Measurements from ENCODE around the gene EFHC2.

EFHC2 gene, protein sequence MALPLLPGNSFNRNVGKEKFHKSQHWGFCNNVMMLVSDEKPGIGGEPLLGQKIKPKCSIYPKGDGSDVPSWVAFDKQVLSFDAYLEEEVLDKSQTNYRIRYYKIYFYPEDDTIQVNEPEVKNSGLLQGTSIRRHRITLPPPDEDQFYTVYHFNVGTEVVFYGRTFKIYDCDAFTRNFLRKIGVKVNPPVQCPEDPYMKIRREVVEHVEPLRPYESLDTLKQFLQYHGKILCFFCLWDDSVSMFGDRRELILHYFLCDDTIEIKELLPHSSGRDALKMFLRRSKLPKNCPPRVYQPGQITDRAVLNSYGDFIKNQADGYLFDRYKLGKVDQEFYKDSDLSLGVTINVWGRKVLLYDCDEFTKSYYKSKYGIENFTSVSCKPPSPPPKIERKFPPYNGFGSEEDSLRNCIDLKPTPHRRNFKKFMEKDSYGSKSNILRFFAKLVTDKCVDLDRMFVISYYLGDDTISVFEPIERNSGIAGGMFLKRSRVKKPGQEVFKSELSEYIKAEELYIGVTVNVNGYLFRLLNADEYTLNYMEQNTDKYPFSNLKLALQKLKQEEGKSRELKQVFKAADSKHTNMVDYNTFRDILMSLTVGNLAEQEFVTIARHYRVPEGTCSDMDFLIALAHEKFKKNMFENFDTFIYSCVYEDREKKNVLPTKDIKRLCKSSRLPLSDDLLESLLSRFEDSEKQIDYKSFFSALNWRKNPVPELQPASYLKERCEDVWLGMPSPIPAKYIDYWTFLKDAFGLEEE

DNA sequence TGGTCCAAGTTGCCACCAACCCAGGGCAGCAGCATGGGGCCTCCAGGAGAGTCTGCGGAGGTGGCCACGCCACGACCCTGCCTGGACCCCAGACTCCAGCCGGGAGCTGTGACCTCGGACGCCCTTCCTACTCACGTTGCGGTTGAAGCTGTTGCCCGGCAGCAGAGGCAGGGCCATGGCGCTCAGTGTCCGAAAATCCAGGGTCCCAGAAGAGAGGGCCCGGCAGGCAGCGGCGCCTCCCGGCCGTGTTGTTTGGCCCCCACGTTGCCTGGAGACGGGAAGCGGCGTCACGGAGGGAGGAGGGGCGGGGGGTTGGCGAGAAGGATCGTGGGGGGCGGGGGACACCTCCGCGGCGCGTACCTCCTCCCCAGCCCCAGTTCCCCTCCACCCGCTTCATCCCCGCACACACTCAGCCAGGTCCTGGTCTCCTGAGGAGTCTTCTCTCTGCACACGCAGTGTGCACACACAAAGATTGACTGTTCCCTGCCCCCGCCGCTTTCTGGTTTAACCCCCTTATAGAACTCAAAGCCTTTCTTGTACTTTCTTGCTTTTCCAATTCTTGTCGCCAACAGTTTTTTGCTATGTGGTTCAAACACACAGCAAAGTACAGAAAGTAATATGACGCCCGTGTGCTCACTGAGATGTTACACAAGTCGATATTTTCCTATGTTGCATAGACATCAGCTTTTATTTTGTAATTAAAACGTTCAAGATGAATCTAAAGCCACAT is at the start of gene EFHC2:
Gene EFHC2, minus strand, starts transcription at position 261 of the 730 bp plus-strand sequence. Its CDS starts 84 bp downstream, at position 177.
- in situ Hi-C loops (cut with MboI; ENCODE audit: low sequenced_read_pairs, unreplicated experiment) = no loop called here
- peak; percentile 20 for DNase-seq (ENCODE audit: low spot score)
- TF ChIP-seq, protein P1, sequence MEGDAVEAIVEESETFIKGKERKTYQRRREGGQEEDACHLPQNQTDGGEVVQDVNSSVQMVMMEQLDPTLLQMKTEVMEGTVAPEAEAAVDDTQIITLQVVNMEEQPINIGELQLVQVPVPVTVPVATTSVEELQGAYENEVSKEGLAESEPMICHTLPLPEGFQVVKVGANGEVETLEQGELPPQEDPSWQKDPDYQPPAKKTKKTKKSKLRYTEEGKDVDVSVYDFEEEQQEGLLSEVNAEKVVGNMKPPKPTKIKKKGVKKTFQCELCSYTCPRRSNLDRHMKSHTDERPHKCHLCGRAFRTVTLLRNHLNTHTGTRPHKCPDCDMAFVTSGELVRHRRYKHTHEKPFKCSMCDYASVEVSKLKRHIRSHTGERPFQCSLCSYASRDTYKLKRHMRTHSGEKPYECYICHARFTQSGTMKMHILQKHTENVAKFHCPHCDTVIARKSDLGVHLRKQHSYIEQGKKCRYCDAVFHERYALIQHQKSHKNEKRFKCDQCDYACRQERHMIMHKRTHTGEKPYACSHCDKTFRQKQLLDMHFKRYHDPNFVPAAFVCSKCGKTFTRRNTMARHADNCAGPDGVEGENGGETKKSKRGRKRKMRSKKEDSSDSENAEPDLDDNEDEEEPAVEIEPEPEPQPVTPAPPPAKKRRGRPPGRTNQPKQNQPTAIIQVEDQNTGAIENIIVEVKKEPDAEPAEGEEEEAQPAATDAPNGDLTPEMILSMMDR (IDR thresholded peaks at IDR 0.05; ENCODE audit: borderline replicate concordance, control extremely low read depth, extremely low read depth, insufficient read depth, missing control alignments) = no peak

DNA sequence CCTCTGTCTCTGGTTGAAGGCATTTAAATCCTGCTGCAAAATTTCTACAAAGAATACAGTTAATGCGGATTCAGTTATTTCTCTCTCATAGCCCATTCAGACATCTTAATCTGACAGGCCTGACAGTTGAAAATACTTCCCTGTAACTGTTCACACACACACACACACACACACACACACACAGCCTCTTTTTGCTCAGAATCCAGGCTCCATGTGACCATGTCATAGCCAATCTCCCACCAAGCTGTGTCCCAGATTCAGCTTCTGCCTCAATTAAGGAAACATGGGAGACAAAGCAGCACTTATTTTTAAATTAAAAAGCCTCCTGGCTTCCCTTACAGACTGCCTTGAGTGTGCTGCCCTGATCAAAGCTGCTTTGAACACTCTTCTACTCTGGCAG is 49.3 kb upstream of the EFHC2 start:
- no peak for DNase-seq (ENCODE audit: low spot score)
- in situ Hi-C loops (cut with MboI; ENCODE audit: low sequenced_read_pairs, unreplicated experiment) = no loop called here
- TF ChIP-seq, protein P1 (IDR thresholded peaks at IDR 0.05; ENCODE audit: borderline replicate concordance, control extremely low read depth, extremely low read depth, insufficient read depth, missing control alignments) = no peak

DNA sequence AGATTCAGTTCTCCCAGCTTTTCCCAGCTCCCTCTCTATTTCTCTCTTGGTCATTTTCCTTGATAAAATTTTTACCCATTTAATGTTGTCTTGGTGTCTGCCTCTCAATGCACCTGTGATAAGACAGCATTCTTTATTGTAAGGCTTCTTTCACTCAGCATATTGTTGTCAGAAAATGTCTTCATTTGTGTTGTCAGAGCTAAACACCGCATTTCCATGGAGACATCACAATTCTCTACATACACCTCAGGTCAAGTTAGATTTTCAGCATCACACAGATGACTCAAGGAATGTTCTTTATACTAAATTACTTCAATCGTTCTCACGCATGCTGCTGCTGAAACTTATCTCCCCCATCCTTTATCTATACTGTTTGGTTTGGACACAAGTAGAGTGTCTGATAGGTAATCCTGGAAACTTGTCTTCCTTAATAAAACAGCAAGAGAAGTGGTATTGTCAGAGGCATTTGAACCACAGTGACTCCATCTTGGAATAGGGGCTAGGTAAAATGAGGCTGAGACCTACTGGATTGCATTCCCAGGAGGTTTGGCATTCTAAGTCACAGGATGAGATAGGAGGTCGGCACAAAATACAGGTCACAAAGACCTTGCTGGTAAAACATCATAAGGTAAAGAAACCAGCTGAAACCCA is 41.3 kb upstream of the EFHC2 start:
- in situ Hi-C loops (cut with MboI; ENCODE audit: low sequenced_read_pairs, unreplicated experiment) = no loop called here
- TF ChIP-seq, protein P1 (IDR thresholded peaks at IDR 0.05; ENCODE audit: borderline replicate concordance, control extremely low read depth, extremely low read depth, insufficient read depth, missing control alignments) = no peak
- no peak for DNase-seq (ENCODE audit: low spot score)

DNA sequence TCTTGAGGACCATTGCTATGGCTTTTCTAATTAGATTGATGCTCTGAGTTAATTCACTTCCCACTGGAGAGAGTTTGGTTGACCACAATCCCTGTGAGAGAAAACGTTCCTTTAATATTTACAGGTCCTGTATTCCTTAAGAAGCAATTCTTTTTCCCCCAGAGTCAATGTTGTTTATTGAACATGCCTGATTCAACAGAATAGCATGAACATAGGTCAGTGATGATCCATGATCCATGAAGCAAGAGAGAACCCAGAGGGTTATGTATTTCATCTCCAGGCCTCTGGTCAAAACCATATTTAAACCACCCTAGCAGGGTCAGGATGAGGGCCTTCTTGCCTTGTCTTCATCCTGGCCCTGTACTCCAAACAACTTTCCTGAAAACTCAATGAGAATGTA is 39.4 kb upstream of the EFHC2 start:
- no peak for DNase-seq (ENCODE audit: low spot score)
- TF ChIP-seq, protein P1 (IDR thresholded peaks at IDR 0.05; ENCODE audit: borderline replicate concordance, control extremely low read depth, extremely low read depth, insufficient read depth, missing control alignments) = no peak
- in situ Hi-C loops (cut with MboI; ENCODE audit: low sequenced_read_pairs, unreplicated experiment) = no loop called here

DNA sequence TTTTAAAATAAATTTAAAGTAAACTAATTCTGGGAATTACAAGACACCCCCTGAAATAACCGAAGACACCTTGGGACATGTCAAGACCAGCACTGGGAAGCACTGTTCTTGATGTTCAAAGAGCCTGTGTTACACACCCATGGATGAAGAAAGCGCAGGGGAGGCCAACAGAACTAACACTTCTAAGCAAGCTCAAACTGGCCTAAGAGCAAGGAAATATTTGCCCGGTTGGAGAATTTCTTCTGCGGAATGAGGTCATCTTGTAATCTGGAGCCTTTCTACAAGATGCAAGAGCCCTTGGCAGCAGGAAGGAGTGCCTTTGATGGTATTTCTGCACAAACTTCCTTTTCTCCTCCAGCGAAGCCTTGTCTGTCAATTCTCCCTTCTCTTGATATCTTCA is 9.3 kb upstream of the EFHC2 start:
- DNase-seq (ENCODE audit: low spot score) = no peak
- in situ Hi-C loops (cut with MboI; ENCODE audit: low sequenced_read_pairs, unreplicated experiment) = no loop called here
- TF ChIP-seq, protein P1 (IDR thresholded peaks at IDR 0.05; ENCODE audit: borderline replicate concordance, control extremely low read depth, extremely low read depth, insufficient read depth, missing control alignments) = no peak

DNA sequence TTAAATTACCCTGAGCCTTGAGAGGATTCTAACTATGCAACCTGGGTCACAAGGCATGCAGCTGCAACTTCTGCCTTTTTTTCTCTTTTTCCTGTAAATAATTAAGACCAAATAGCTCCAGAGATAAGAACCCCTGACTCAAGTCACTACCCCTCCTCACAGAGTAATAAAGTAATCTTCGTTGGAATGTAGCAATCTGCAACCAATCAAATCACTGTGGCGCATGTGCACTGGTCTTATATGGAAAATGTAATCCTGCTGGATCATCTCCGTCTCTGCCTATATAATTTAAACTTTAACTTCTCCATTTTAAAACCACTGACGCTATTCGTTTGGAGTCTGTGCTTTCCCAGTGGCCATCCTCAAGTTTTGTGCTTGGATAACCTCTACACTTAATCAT is 6.1 kb upstream of the EFHC2 start:
- TF ChIP-seq, protein P1 (IDR thresholded peaks at IDR 0.05; ENCODE audit: borderline replicate concordance, control extremely low read depth, extremely low read depth, insufficient read depth, missing control alignments) = no peak
- no peak for DNase-seq (ENCODE audit: low spot score)
- in situ Hi-C loops (cut with MboI; ENCODE audit: low sequenced_read_pairs, unreplicated experiment) = no loop called here

Data from GM13976 (cell line).